Parathyroid adenoma (tissue), 2 donors: ENCODE data around the gene SIK3.
"Not testable (repeated sequence)": the region's sequence is repeated elsewhere in the genome, so short reads cannot be mapped to it uniquely, and the experiment has no call there.

ENCODE experiments used
- H2AFZ ChIP-seq: fragments of 300-600 bp; sonication (generic); one replicate; pipeline ENCODE4 v1.7.0; 2017; ENCODE audit warnings: antibody characterized with exemption, mild to moderate bottlenecking
- H3K27ac ChIP-seq: fragments of 300-600 bp; sonication (generic); one replicate; pipeline ENCODE4 v1.7.0; 2017
- H3K27me3 ChIP-seq: fragments of 300-600 bp; sonication (generic); one replicate; pipeline ENCODE4 v1.7.0; 2017; ENCODE audit warnings: low read length; ENCODE audit not compliant: control insufficient read depth, insufficient read depth
- H3K36me3 ChIP-seq: fragments of 300-600 bp; sonication (generic); one replicate; pipeline ENCODE4 v1.7.0; 2017; ENCODE audit warnings: low read length; ENCODE audit not compliant: control insufficient read depth, insufficient read depth
- H3K4me1 ChIP-seq: fragments of 300-600 bp; sonication (generic); one replicate; pipeline ENCODE4 v1.7.0; 2017; ENCODE audit warnings: control low read depth
- H3K4me2 ChIP-seq: fragments of 300-600 bp; sonication (generic); one replicate; pipeline ENCODE4 v1.7.0; 2017; ENCODE audit warnings: low read length
- H3K4me3 ChIP-seq: fragments of 300-600 bp; sonication (generic); one replicate; pipeline ENCODE4 v1.7.0; 2017; ENCODE audit warnings: low read depth, low read length
- H3K79me2 ChIP-seq: fragments of 300-600 bp; sonication (generic); one replicate; pipeline ENCODE4 v1.7.0; 2017; ENCODE audit warnings: control low read depth
- H3K9ac ChIP-seq: fragments of 300-600 bp; sonication (generic); one replicate; pipeline ENCODE4 v1.7.0; 2017; ENCODE audit warnings: mild to moderate bottlenecking
- H3K9me3 ChIP-seq: fragments of 300-600 bp; sonication (generic); one replicate; pipeline ENCODE4 v1.7.0; 2017; ENCODE audit warnings: low read length; ENCODE audit not compliant: control insufficient read depth
- TF ChIP-seq, protein P1 (sequence below): fragments of 300-600 bp; sonication (generic); IDR thresholded peaks from one replicate; pipeline ENCODE4 v1.7.0; 2017; ENCODE audit warnings: antibody characterized with exemption, mild to moderate bottlenecking
- donor health status: primary hyperparathyroidism.

The SIK3 gene

DNA sequence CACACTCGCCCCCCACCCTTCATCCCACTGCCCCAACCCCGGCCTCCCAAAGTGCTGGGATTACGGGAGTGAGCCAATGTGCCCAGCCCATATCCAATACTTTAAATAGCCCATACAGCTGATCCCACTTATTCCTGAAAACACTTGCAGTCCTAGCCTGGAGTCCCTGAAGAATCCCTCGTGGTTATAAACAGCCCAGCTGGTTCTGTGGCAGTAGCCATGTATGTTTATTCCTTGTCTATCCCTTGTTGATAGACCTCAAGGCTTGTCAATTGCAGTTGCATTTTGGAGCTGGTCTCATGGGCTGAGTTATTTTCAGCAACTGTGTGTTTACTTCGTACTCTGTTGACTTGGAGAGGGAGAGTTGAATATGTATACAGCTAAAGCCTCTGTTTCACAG is 24.3 kb upstream of the SIK3 start:
- no peaks in the 10 kb centered on the region for H3K9me3 ChIP-seq
- no peaks in the 10 kb centered on the region for H3K36me3 ChIP-seq
- no peaks in the 10 kb centered on the region for H3K4me1 ChIP-seq
- H3K27ac ChIP-seq, result no peak overlapping the region
- H3K79me2 ChIP-seq, result no peaks in the 10 kb centered on the region
- H3K27me3 ChIP-seq, result no peaks in the 10 kb centered on the region
- H3K4me2 ChIP-seq, result no peak overlapping the region
- TF ChIP-seq, protein P1, sequence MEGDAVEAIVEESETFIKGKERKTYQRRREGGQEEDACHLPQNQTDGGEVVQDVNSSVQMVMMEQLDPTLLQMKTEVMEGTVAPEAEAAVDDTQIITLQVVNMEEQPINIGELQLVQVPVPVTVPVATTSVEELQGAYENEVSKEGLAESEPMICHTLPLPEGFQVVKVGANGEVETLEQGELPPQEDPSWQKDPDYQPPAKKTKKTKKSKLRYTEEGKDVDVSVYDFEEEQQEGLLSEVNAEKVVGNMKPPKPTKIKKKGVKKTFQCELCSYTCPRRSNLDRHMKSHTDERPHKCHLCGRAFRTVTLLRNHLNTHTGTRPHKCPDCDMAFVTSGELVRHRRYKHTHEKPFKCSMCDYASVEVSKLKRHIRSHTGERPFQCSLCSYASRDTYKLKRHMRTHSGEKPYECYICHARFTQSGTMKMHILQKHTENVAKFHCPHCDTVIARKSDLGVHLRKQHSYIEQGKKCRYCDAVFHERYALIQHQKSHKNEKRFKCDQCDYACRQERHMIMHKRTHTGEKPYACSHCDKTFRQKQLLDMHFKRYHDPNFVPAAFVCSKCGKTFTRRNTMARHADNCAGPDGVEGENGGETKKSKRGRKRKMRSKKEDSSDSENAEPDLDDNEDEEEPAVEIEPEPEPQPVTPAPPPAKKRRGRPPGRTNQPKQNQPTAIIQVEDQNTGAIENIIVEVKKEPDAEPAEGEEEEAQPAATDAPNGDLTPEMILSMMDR, result no peak
- H2AFZ ChIP-seq, result no peak overlapping the region
- H3K4me3 ChIP-seq, result no peak overlapping the region
- no peak overlapping the region for H3K9ac ChIP-seq

DNA sequence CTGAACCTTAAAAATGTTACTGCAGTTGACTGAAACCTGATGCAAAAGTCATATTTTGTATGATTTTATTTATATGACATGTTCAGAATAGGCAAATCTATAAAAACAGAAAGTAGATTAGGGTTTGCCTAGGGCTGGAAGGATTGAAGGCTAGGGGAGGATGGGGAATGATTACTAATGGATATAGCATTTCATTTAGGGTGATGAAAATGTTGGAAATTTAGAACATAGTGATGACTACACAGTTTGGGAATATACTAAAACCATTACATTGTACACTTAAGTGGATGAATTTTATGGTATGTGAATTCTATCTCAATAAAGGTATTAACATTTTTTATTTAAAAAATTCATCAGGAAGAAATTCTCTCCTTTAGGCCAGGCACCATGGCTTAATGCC is 22.9 kb upstream of the SIK3 start:
- Histone ChIP-seq H3K9me3 (no peaks in the 10 kb centered on the region), H3K9ac (no peak overlapping the region), H3K27ac (no peak overlapping the region), H3K4me1 (no peaks in the 10 kb centered on the region), H3K79me2 (no peaks in the 10 kb centered on the region), H3K4me3 (no peak overlapping the region), H2AFZ (no peak overlapping the region), H3K4me2 (no peak overlapping the region), H3K27me3 (no peaks in the 10 kb centered on the region), H3K36me3 (no peaks in the 10 kb centered on the region)
- TF ChIP-seq, protein P1, result no peak

GRCh38 chr11:117117681-117118080 is 19.5 kb upstream of the SIK3 start:
- Histone ChIP-seq H3K4me3 (no peak overlapping the region), H3K9me3 (no peaks in the 10 kb centered on the region), H2AFZ (no peak overlapping the region), H3K36me3 (no peaks in the 10 kb centered on the region), H3K4me1 (no peaks in the 10 kb centered on the region), H3K79me2 (no peaks in the 10 kb centered on the region), H3K27ac (no peak overlapping the region), H3K27me3 (no peaks in the 10 kb centered on the region), H3K9ac (no peak overlapping the region), H3K4me2 (no peak overlapping the region)
- TF ChIP-seq, protein P1, result no peak

DNA sequence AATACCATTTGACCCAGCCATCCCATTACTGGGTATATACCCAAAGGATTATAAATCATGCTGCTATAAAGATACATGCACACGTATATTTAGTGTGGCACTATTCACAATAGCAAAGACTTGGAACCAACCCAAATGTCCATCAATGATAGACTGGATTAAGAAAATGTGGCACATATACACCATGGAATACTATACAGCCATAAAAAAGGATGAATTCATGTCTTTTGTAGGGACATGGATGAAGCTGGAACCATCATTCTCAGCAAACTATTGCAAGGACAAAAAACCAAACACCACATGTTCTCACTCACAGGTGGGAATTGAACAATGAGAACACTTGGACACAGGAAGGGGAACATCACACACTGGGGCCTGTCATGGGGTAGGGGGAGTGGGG is 14.7 kb upstream of the SIK3 start:
- not testable (repeated sequence) for H3K79me2 ChIP-seq, H3K4me2 ChIP-seq, H3K36me3 ChIP-seq, H2AFZ ChIP-seq, H3K9me3 ChIP-seq, H3K9ac ChIP-seq, H3K4me1 ChIP-seq, H3K27ac ChIP-seq, H3K27me3 ChIP-seq, H3K4me3 ChIP-seq

DNA sequence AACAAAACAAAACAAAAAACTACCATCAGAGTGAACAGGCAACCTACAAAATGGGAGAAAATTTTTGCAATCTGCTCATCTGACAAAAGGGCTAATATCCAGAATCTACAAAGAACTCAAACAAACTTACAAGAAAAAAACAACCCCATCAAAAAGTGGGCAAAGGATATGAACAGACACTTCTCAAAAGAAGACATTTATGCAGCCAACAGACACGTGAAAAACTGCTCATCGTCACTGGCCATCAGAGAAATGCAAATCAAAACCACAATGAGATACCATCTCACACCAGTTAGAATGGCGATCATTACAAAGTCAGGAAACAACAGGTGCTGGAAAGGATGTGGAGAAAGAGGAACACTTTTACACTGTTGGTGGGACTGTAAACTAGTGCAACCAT is 14.3 kb upstream of the SIK3 start:
- not testable (repeated sequence) for H3K4me1 ChIP-seq, H2AFZ ChIP-seq, H3K9me3 ChIP-seq, H3K79me2 ChIP-seq, H3K4me2 ChIP-seq, H3K27me3 ChIP-seq, H3K36me3 ChIP-seq, H3K9ac ChIP-seq, H3K27ac ChIP-seq, H3K4me3 ChIP-seq

- TF ChIP-seq, protein P1, result no peak
- Histone ChIP-seq H3K9ac (no peak overlapping the region), H3K79me2 (no peaks in the 10 kb centered on the region), H3K36me3 (no peaks in the 10 kb centered on the region), H3K27me3 (no peaks in the 10 kb centered on the region), H3K4me2 (no peak overlapping the region), H2AFZ (no peak overlapping the region), H3K9me3 (no peaks in the 10 kb centered on the region), H3K4me1 (no peaks in the 10 kb centered on the region), H3K27ac (no peak overlapping the region), H3K4me3 (no peak overlapping the region)
Observed at GRCh38 chr11:117110294-117110950, 12.2 kb upstream of the SIK3 start.
